SK-MEL-5 (cell line): ENCODE data around the gene SLC25A38. TPM values are rescaled to one million over a fixed set of nuclear protein-coding genes. Genes with fewer than 3 reads are reported as not detected.
"Not testable (repeated sequence)": the region's sequence is repeated elsewhere in the genome, so short reads cannot be mapped to it uniquely, and the experiment has no call there.

Source experiments
- DNase-seq: peaks from one replicate; pipeline ENCODE4 v3.0.0-alpha.2; 2016; ENCODE audit warnings: low read depth, low spot score
- in situ Hi-C: cut with HindIII; loops from 2 replicates; pipeline ENCODE4 v1.10.0; 2016; ENCODE audit warnings: low sequenced_read_pairs, high pct_unique_total_duplicates, low pct_unique_long_range_greater_than_20kb
- polyA plus RNA-seq, 2 experiments: library from polyadenylated mRNA; depleted of rRNA; stranded (reverse); fragments of >200 nt; gene quantifications; 2 replicates each; pipeline ENCODE4 v1.2.3, GENCODE V29; 2015
- total RNA-seq: library from RNA; depleted of rRNA; stranded (reverse); fragments of >200 nt; shearing (Covaris generic); gene quantifications from 2 replicates; pipeline ENCODE4 v1.2.3, GENCODE V29; 2014; rRNA removed

The SLC25A38 gene
- total RNA-seq = 17.7 and 22.7 TPM in 2 replicates
- 32.0 and 32.6 TPM in 2 replicates for polyA plus RNA-seq (2015; cell fraction: cytosol; rRNA removed)
- 35.9 and 39.9 TPM in 2 replicates for polyA plus RNA-seq (2015; cell fraction: nucleus; rRNA removed)

- in situ Hi-C loops = no loop called here
Measured at GRCh38 chr3:39383045-39383880, at the start of gene SLC25A38. Gene SLC25A38, plus strand, starts transcription at chr3:39383370. Its CDS starts 355 bp downstream, at chr3:39383725.

GRCh38 chr3:39333607-39334006 lies 49.6 kb upstream of the SLC25A38 start:
- in situ Hi-C loops = no loop called here
- DNase-seq = no peak

More at GRCh38 chr3:39383045-39383880, at the start of gene SLC25A38:
- DNase-seq = peak; percentile 82

- no peak for DNase-seq
- in situ Hi-C loops = no loop called here
Measured at GRCh38 chr3:39334205-39334604, 49.0 kb upstream of the SLC25A38 start.

GRCh38 chr3:39338201-39338600 lies 45.0 kb upstream of the SLC25A38 start:
- in situ Hi-C loops = no loop called here
- no peak for DNase-seq

- DNase-seq = no peak
- in situ Hi-C loops = no loop called here
Measured at GRCh38 chr3:39339086-39339485, 44.1 kb upstream of the SLC25A38 start.

- no peak for DNase-seq
- in situ Hi-C loops = no loop called here
Measured at GRCh38 chr3:39343076-39343717, 40.0 kb upstream of the SLC25A38 start.

GRCh38 chr3:39343760-39344159 lies 39.4 kb upstream of the SLC25A38 start:
- in situ Hi-C loops = no loop called here
- no peak for DNase-seq

- no peak for DNase-seq
- in situ Hi-C loops = no loop called here
Measured at GRCh38 chr3:39344746-39345344, 38.3 kb upstream of the SLC25A38 start.

GRCh38 chr3:39346785-39347585 lies 36.2 kb upstream of the SLC25A38 start:
- in situ Hi-C loops = no loop called here
- DNase-seq = no peak

- in situ Hi-C loops = no loop called here
- no peak for DNase-seq
Measured at GRCh38 chr3:39347586-39347876, 35.6 kb upstream of the SLC25A38 start.

GRCh38 chr3:39349080-39349479 lies 34.1 kb upstream of the SLC25A38 start:
- in situ Hi-C loops = no loop called here
- DNase-seq = no peak

- DNase-seq = no peak
- in situ Hi-C loops = no loop called here
Measured at GRCh38 chr3:39350714-39351113, 32.5 kb upstream of the SLC25A38 start.

- DNase-seq, in situ Hi-C loops: not testable (repeated sequence)
Measured at GRCh38 chr3:39351134-39351533, 32.0 kb upstream of the SLC25A38 start.

- in situ Hi-C loops, DNase-seq: not testable (repeated sequence)
Measured at GRCh38 chr3:39353168-39353927, 29.8 kb upstream of the SLC25A38 start.

GRCh38 chr3:39358333-39358732 lies 24.8 kb upstream of the SLC25A38 start:
- in situ Hi-C loops = no loop called here
- no peak for DNase-seq

GRCh38 chr3:39361252-39361927 lies 21.8 kb upstream of the SLC25A38 start:
- no peak for DNase-seq
- in situ Hi-C loops = no loop called here

GRCh38 chr3:39362192-39362591 lies 21.0 kb upstream of the SLC25A38 start:
- DNase-seq = no peak
- in situ Hi-C loops = no loop called here
